Astrocyte (in vitro differentiated cells and primary cell): Measurements from ENCODE around the gene NCAM2.

Source experiments
- CTCF ChIP-seq: IDR thresholded peaks from 2 replicates; pipeline ENCODE4 v1.5.1; 2011; ENCODE audit warnings: low read depth, mild to moderate bottlenecking, inconsistent platforms, low read length, moderate library complexity; ENCODE audit not compliant: insufficient read depth
- EZH2 ChIP-seq: IDR thresholded peaks from 2 replicates; pipeline ENCODE4 v1.6.1; 2012; ENCODE audit warnings: mild to moderate bottlenecking, low read length, inconsistent platforms; ENCODE audit not compliant: insufficient read depth

- TF ChIP-seq CTCF (no peak), EZH2 (no peak)
Observed at GRCh38 chr21:21290751-21291150, 292.5 kb downstream of the NCAM2 start.
